Caco-2 (cell line): ENCODE results near the gene ANP32E. TPM values are rescaled to one million over a fixed set of nuclear protein-coding genes. Genes with fewer than 3 reads are reported as not detected.
A peak's percentile ranks its signal among the peaks of the same experiment; 100 is the strongest.

ENCODE experiments used
- BruUV-seq: library from RNA; stranded (reverse); fragments of 400-500 nt; replicated peaks from 2 replicates; lab custom pipeline; 2021; lab: Mats Ljungman, UMichigan
- CTCF ChIA-PET: fragments of 300-600 bp; sonication (Branson Sonifier 250); formaldehyde crosslinking; loops from one replicate; lab custom pipeline; 2022; ENCODE audit warnings: antibody characterized with exemption; lab: Charles Lee
- POLR2A ChIA-PET: fragments of 300-600 bp; sonication (Branson Sonifier 250); formaldehyde crosslinking; loops from one replicate; lab custom pipeline; 2022; ENCODE audit warnings: antibody characterized with exemption; lab: Charles Lee
- DNase-seq, 2 experiments: peaks; one replicate each; pipeline versions ENCODE4 v3.0.0 to v3.0.0-alpha.2; 2020 to 2022
- H3K27me3 ChIP-seq: replicated peaks from 2 replicates; pipeline ENCODE4 v1.6.0; 2011; ENCODE audit warnings: low read length; ENCODE audit not compliant: control insufficient read depth, insufficient read depth
- H3K36me3 ChIP-seq: 2 replicates; pipeline ENCODE4 v1.5.1; 2011; ENCODE audit warnings: low read length; ENCODE audit not compliant: control insufficient read depth, insufficient read depth
- H3K4me1 ChIP-seq: fragments of 250-450 bp; sonication (Bioruptor Pico); 2 replicates; pipeline ENCODE4 v1.5.1; 2020; ENCODE audit warnings: mild to moderate bottlenecking
- H3K4me3 ChIP-seq: 2 replicates; pipeline ENCODE4 v1.5.1; 2011; ENCODE audit warnings: low read depth, mild to moderate bottlenecking, control low read depth, low read length
- H3K9me3 ChIP-seq: fragments of 250-450 bp; sonication (Bioruptor Pico); 2 replicates; pipeline ENCODE4 v1.5.1; 2020; ENCODE audit warnings: mild to moderate bottlenecking, moderate library complexity
- H3K27ac Mint-ChIP-seq: one replicate; pipeline ENCODE4 v1.8.0; 2022; ENCODE audit warnings: mixed read lengths; ENCODE audit not compliant: unreplicated experiment
- H3K27me3 Mint-ChIP-seq: one replicate; pipeline ENCODE4 v1.8.0; 2022; ENCODE audit warnings: mixed read lengths; ENCODE audit not compliant: insufficient read depth, unreplicated experiment
- H3K36me3 Mint-ChIP-seq: one replicate; pipeline ENCODE4 v1.8.0; 2022; ENCODE audit warnings: mild to moderate bottlenecking, mixed read lengths; ENCODE audit not compliant: insufficient read depth, unreplicated experiment
- H3K4me1 Mint-ChIP-seq: one replicate; pipeline ENCODE4 v1.8.0; 2022; ENCODE audit warnings: low read depth, mixed read lengths; ENCODE audit not compliant: unreplicated experiment
- H3K4me3 Mint-ChIP-seq: one replicate; pipeline ENCODE4 v1.8.0; 2022; ENCODE audit warnings: mild to moderate bottlenecking, moderate library complexity, mixed read lengths; ENCODE audit not compliant: unreplicated experiment
- H3K9me3 Mint-ChIP-seq: one replicate; pipeline ENCODE4 v1.8.0; 2022; ENCODE audit warnings: mixed read lengths; ENCODE audit not compliant: unreplicated experiment
- intact Hi-C: fragments of 100-400 bp; cut with micrococcal nuclease; formaldehyde crosslinking; loops from one replicate; pipeline ENCODE4 v1.10.0; 2022; ENCODE audit not compliant: unreplicated experiment
- total RNA-seq: library from RNA; stranded (reverse); gene quantifications from 2 replicates; pipeline ENCODE4 v1.2.3, GENCODE V29; 2022
- TF ChIP-seq, protein P1 (sequence below), 2 experiments: fragments of 200-600 bp in 1 of 2; IDR thresholded peaks; 1 replicate in 1 of 2; 2 replicates in 1 of 2; pipeline versions ENCODE4 v1.5.1 to v1.8.0; 2011 to 2022; ENCODE audit warnings: antibody characterized with exemption in 1 of 2, control low read depth in 1 of 2, inconsistent platforms in 1 of 2, low read depth in 1 of 2, low read length in 1 of 2, mild to moderate bottlenecking in 1 of 2, moderate library complexity in 1 of 2; ENCODE audit not compliant: insufficient read depth in 1 of 2, severe bottlenecking in 1 of 2, unreplicated experiment in 1 of 2

ANP32E gene
- total RNA-seq, 1 experiment from 2014 or later, result 26.8 TPM

DNA sequence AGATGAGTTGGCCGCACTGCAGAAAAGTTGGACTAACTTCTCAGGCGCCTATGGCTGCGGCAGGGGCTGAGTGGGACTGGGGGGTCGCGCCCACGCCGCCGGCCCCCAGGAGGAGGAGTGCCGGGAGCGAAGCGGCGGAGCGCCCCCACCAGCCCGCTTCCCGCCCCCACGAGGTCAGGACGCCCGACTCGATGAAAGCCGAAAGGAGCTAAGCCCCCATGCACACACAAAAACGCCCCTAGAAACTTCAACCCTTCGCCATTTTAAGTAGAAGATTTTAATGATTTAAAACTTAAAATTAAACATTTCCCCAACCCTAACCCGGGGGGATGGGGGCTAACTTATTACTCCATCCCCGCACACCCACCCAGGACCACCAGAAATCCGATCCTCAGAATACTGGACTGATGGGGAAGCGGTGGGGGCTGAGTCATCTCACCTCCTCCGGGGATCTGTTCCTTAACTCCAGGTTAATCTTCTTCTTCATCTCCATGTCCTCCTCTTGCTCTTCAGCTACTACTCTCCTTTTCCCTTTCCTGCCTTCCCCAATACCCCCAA lies 539 bp downstream of the ANP32E start:
- Mint-ChIP-seq H3K27ac (no peak overlapping the region), H3K36me3 (peaks cover 12% of the 10 kb centered on the region), H3K4me1 (peaks cover 25% of the 10 kb centered on the region), H3K9me3 (no peaks in the 10 kb centered on the region), H3K4me3 (no peak overlapping the region), H3K27me3 (no peaks in the 10 kb centered on the region)
- ChIA-PET CTCF (interaction anchor here (0.8 kb wide), 1 partner anchor 551 kb away, joined by 3 read pairs; no protein-coding TSS in a partner anchor), POLR2A (interaction anchor here (0.5 to 1.7 kb wide), 4 partner anchors 116 to 343 kb away, joined by 4 to 13 read pairs (median 5); partner anchors contain the start of gene RPRD2)
- H3K4me3 ChIP-seq, result peak overlapping the region; percentile 48
- TF ChIP-seq, protein P1, sequence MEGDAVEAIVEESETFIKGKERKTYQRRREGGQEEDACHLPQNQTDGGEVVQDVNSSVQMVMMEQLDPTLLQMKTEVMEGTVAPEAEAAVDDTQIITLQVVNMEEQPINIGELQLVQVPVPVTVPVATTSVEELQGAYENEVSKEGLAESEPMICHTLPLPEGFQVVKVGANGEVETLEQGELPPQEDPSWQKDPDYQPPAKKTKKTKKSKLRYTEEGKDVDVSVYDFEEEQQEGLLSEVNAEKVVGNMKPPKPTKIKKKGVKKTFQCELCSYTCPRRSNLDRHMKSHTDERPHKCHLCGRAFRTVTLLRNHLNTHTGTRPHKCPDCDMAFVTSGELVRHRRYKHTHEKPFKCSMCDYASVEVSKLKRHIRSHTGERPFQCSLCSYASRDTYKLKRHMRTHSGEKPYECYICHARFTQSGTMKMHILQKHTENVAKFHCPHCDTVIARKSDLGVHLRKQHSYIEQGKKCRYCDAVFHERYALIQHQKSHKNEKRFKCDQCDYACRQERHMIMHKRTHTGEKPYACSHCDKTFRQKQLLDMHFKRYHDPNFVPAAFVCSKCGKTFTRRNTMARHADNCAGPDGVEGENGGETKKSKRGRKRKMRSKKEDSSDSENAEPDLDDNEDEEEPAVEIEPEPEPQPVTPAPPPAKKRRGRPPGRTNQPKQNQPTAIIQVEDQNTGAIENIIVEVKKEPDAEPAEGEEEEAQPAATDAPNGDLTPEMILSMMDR (IDR thresholded peaks at IDR 0.05; ENCODE audit: insufficient read depth in 1 of 2, low read depth in 1 of 2, low read length in 1 of 2, severe bottlenecking in 1 of 2, unreplicated experiment in 1 of 2), result no peak
- no peaks in the 10 kb centered on the region for H3K9me3 ChIP-seq
- no TSS peak for BruUV-seq
- DNase-seq, result no peak
- H3K4me1 ChIP-seq, result peaks cover 13% of the 10 kb centered on the region
- H3K36me3 ChIP-seq, result no peaks in the 10 kb centered on the region
- intact Hi-C loops, result no loop called here
- no peaks in the 10 kb centered on the region for H3K27me3 ChIP-seq

DNA sequence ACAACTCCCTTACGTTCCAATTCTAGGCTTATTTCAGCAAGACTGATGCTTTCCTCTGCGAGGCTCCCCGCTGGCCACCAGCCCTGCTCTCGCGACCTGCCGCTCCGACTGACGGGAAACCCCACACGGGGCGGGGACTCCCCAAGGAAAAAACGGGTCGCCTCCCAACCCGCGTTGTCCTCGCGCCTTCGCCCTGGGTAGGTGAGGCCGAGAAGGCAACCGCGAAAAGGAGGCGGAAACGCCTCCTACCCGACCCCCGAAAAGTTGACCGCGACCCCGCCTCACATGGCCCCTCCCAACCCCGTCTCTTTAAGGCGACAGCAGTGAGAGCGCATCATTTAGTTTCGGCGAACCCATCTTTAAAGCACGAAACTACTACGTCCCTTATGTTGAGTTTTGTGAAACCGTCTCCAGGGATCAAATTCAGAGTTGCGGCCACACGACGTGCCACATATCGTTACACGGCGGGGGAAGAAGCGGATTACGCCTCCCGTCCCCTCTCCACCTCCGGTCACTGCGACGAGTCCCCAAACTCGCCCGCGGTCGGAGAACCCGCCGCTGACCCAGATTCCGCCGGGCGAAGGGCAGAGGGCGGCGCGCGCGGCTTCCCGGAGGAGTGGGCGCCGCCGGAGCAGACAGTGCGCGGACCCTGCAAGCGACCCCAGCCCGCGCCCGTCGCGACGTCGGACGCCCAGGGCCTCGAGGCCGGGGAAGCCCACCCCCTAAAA lies 1.2 kb downstream of the ANP32E start:
- Histone ChIP-seq H3K27me3 (no peaks in the 10 kb centered on the region), H3K9me3 (no peaks in the 10 kb centered on the region), H3K4me3 (peak overlapping the region; percentile 48), H3K36me3 (no peaks in the 10 kb centered on the region), H3K4me1 (peaks cover 13% of the 10 kb centered on the region)
- POLR2A ChIA-PET, result no interaction called here
- CTCF ChIA-PET, result no interaction called here
- Mint-ChIP-seq H3K36me3 (peaks cover 12% of the 10 kb centered on the region), H3K4me1 (peaks cover 25% of the 10 kb centered on the region), H3K9me3 (no peaks in the 10 kb centered on the region), H3K27ac (no peak overlapping the region), H3K4me3 (no peak overlapping the region), H3K27me3 (no peaks in the 10 kb centered on the region)
- TF ChIP-seq, protein P1 (IDR thresholded peaks at IDR 0.05; ENCODE audit: insufficient read depth in 1 of 2, low read depth in 1 of 2, low read length in 1 of 2, severe bottlenecking in 1 of 2, unreplicated experiment in 1 of 2), result no peak
- BruUV-seq, result no TSS peak
- intact Hi-C loops, result no loop called here
- DNase-seq, result peak; percentile 59 to 71

DNA sequence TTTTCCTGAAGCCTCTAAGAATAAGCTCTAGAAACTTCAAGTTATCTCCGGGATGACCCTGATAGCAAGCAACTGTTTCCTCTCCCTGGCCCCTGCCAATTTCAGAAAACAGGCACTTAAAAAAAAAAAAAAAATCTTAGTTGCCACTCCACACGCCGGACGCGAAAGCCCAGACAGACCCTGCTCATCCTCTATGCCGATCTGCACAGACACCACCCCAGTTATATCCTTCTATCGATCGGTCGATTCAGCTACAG lies 1.7 kb downstream of the ANP32E start:
- Mint-ChIP-seq H3K27me3 (no peaks in the 10 kb centered on the region), H3K27ac (no peak overlapping the region), H3K36me3 (peaks cover 12% of the 10 kb centered on the region), H3K9me3 (no peaks in the 10 kb centered on the region), H3K4me1 (peaks cover 25% of the 10 kb centered on the region), H3K4me3 (no peak overlapping the region)
- Histone ChIP-seq H3K27me3 (no peaks in the 10 kb centered on the region), H3K9me3 (no peaks in the 10 kb centered on the region), H3K36me3 (no peaks in the 10 kb centered on the region), H3K4me1 (peaks cover 13% of the 10 kb centered on the region), H3K4me3 (peak overlapping the region; percentile 48)
- DNase-seq, result no peak
- ChIA-PET POLR2A (no interaction called here), CTCF (no interaction called here)
- intact Hi-C loops, result no loop called here
- TF ChIP-seq, protein P1 (IDR thresholded peaks at IDR 0.05; ENCODE audit: insufficient read depth in 1 of 2, low read depth in 1 of 2, low read length in 1 of 2, severe bottlenecking in 1 of 2, unreplicated experiment in 1 of 2), result no peak
- BruUV-seq, result no TSS peak
